Measurements from ENCODE around the gene LYRM4. TPM values are rescaled to one million over a fixed set of nuclear protein-coding genes. Genes with fewer than 3 reads are reported as not detected.

The LYRM4 gene
- total and polyA plus RNA-seq, 9 of the 15 experiments (the other 6 are each of a cell fraction or from before 2014, with no cell fraction given), result 24.2 to 69.4 (median 41.8) TPM

DNA sequence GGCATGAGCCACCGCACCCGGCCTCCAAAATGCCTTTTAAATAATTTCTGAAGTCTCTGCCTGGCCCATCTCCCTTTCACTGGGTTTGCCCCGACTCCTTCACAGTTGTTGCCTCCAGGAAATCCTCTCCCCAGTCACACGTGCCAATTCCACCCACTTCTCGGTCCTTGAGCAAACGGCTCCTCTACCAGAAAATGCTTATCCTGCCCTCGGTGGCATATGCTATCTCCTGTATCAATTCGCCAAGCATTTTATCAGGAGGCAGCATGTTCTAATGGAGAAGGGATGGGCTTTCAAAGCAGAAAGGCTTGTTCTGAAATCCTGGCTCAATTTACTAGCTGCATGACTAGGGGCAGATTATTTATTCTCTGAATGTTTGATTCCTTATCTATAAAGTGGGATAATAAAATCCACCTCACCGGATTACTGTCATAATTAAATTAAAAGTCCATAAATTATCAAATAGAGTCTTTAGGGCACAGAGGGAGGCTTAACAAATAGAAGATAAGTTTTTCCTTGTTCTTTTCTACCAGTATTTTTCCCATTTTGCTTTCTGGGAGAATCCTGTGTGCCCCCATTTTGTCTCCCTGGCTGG, 109.3 kb downstream of the LYRM4 start (continued):
- TF ChIP-seq, protein P1, sequence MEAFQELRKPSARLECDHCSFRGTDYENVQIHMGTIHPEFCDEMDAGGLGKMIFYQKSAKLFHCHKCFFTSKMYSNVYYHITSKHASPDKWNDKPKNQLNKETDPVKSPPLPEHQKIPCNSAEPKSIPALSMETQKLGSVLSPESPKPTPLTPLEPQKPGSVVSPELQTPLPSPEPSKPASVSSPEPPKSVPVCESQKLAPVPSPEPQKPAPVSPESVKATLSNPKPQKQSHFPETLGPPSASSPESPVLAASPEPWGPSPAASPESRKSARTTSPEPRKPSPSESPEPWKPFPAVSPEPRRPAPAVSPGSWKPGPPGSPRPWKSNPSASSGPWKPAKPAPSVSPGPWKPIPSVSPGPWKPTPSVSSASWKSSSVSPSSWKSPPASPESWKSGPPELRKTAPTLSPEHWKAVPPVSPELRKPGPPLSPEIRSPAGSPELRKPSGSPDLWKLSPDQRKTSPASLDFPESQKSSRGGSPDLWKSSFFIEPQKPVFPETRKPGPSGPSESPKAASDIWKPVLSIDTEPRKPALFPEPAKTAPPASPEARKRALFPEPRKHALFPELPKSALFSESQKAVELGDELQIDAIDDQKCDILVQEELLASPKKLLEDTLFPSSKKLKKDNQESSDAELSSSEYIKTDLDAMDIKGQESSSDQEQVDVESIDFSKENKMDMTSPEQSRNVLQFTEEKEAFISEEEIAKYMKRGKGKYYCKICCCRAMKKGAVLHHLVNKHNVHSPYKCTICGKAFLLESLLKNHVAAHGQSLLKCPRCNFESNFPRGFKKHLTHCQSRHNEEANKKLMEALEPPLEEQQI (IDR thresholded peaks at IDR 0.05), result no peak
- TF ChIP-seq ZFP1 (CRISPR knock-in tag; IDR thresholded peaks at IDR 0.05), result no peak

DNA sequence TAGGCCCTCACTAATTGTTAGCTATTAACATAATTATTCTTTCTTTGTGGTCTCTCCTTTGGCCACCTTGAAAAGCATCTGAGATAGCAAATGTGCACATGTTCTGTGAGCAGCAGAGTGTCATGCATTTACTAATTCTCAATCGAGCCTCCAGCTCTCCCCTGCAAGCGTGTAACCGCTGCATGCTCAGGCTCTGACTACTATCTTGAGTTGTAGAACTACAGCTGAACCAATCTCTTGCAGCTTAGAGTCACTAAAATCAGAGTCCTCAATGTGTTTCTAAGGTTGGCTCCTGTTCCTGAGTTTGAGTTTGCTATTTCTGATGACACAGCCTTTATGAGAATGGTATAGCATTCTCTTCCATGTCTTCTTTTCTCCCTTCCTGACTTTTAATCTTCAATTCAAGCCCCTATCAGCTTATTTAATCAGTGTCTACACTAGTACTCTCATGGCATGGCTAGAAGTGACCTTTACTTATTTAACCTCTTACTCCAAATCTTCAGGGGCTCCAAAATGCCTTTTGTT, 110.1 kb downstream of the LYRM4 start:
- POLR2A ChIA-PET, result interaction anchor here (0.8 kb wide), 1 partner anchor 16 kb away, joined by 3 read pairs; no protein-coding TSS in a partner anchor
- TF ChIP-seq CBX3 (IDR thresholded peaks at IDR 0.05; ENCODE audit: borderline replicate concordance in 1 of 2, low read length in 2 of 2), result no peak
- no peak for TF ChIP-seq HNRNPL (IDR thresholded peaks at IDR 0.05; ENCODE audit: low read depth, low read length)
- TF ChIP-seq XRCC4 (IDR thresholded peaks at IDR 0.05; ENCODE audit: extremely low read depth, insufficient read depth, insufficient read length), result no peak
- TF ChIP-seq, protein P2, sequence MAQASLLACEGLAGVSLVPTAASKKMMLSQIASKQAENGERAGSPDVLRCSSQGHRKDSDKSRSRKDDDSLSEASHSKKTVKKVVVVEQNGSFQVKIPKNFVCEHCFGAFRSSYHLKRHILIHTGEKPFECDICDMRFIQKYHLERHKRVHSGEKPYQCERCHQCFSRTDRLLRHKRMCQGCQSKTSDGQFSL (CRISPR knock-in tag; IDR thresholded peaks at IDR 0.05), result no peak
- TF ChIP-seq, protein P2 (tag; IDR thresholded peaks at IDR 0.05), result no peak
- no peak for TF ChIP-seq SMAD4 (CRISPR knock-in tag; conservative IDR thresholded peaks at IDR 0.05)
- peak; percentile 10; the same call in 1 of the 2 replicates for TF ChIP-seq MAFK (IDR thresholded peaks at IDR 0.05; ENCODE audit: low read length)
- TF ChIP-seq MAFG (tag; conservative IDR thresholded peaks at IDR 0.05), result peak; percentile 34
- TF ChIP-seq HDAC2 (IDR thresholded peaks at IDR 0.05), result no peak
- no peak for TF ChIP-seq PURB (CRISPR knock-in tag; IDR thresholded peaks at IDR 0.05; ENCODE audit: low read depth)
- TF ChIP-seq, protein P3, sequence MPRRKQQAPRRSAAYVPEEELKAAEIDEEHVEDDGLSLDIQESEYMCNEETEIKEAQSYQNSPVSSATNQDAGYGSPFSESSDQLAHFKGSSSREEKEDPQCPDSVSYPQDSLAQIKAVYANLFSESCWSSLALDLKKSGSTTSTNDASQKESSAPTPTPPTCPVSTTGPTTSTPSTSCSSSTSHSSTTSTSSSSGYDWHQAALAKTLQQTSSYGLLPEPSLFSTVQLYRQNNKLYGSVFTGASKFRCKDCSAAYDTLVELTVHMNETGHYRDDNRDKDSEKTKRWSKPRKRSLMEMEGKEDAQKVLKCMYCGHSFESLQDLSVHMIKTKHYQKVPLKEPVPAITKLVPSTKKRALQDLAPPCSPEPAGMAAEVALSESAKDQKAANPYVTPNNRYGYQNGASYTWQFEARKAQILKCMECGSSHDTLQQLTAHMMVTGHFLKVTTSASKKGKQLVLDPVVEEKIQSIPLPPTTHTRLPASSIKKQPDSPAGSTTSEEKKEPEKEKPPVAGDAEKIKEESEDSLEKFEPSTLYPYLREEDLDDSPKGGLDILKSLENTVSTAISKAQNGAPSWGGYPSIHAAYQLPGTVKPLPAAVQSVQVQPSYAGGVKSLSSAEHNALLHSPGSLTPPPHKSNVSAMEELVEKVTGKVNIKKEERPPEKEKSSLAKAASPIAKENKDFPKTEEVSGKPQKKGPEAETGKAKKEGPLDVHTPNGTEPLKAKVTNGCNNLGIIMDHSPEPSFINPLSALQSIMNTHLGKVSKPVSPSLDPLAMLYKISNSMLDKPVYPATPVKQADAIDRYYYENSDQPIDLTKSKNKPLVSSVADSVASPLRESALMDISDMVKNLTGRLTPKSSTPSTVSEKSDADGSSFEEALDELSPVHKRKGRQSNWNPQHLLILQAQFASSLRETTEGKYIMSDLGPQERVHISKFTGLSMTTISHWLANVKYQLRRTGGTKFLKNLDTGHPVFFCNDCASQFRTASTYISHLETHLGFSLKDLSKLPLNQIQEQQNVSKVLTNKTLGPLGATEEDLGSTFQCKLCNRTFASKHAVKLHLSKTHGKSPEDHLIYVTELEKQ (CRISPR knock-in tag; IDR thresholded peaks at IDR 0.05), result no peak

More for the DNA sequence above, 110.1 kb downstream of the LYRM4 start:
- FAIRE-seq, result no peak
- no TSS peak for BruUV-seq (replicated peaks)
- Histone ChIP-seq H3K9me1 (ENCODE audit: control insufficient read depth, insufficient read depth, low read length) (no peaks in the 10 kb centered on the region), H3K36me3 (ENCODE audit: control insufficient read depth, insufficient read depth, low read length) (no peaks in the 10 kb centered on the region), H3K27me3 (ENCODE audit: control insufficient read depth in 2 of 2, insufficient read depth in 2 of 2, low read length in 2 of 2) (no peaks in the 10 kb centered on the region), H3K4me2 (ENCODE audit: insufficient read depth, low read length) (no peak overlapping the region), H3K9me3 (replicated peaks; ENCODE audit: control insufficient read depth, insufficient read depth, low read depth, low read length) (no peaks in the 10 kb centered on the region), H4K20me1 (replicated peaks; ENCODE audit: control insufficient read depth, insufficient read depth, low read length) (no peaks in the 10 kb centered on the region; the same call in 1 of the 2 replicates), H3K79me2 (ENCODE audit: control insufficient read depth, insufficient read depth, low read length) (no peaks in the 10 kb centered on the region), H2AFZ (ENCODE audit: low read depth, low read length) (no peak overlapping the region), H3K4me1 (replicated peaks in 1 of 2; ENCODE audit: control insufficient read depth in 2 of 2, insufficient read depth in 2 of 2, low read length in 2 of 2) (no peaks in the 10 kb centered on the region), H3K9ac (ENCODE audit: insufficient read depth in 1 of 2, low read depth in 2 of 2, low read length in 2 of 2) (no peak overlapping the region), H3K4me3 (no peak overlapping the region), H3K27ac (ENCODE audit: extremely low read depth, low read depth, low read length) (no peak overlapping the region)
- CTCF ChIA-PET (ENCODE audit: low intra/inter-chr PET ratio), result no interaction called here
- DNase-seq (ENCODE audit: extremely low read depth in 1 of 4, low spot score in 3 of 4), result no peak
- ATAC-seq, result no peak
- in situ Hi-C loops (cut with MboI), result no loop called here
- intact Hi-C loops (cut with micrococcal nuclease), result no loop called here
- WGBS (ENCODE audit: insufficient coverage, low coverage, missing lambda C conversion rate), result 78% methylated on average over 3 of the region's 3 CpGs

All from K562 (cell line).